OCI-LY3 (cell line): ENCODE measurements around the gene TPK1.

Experiments
- EZH2phosphoT487 ChIP-seq: fragments of 200-600 bp; shearing (Covaris generic); IDR thresholded peaks from 2 replicates; pipeline ENCODE4 v1.6.1; 2018; ENCODE audit warnings: antibody characterized with exemption, mixed run types, low read depth
- TF ChIP-seq, protein P1 (sequence below): fragments of 200-600, 300-600 bp; sonication (generic); IDR thresholded peaks from 2 replicates; pipeline ENCODE4 v1.5.1; 2014; ENCODE audit warnings: antibody characterized with exemption, low read length, low read depth

- TF ChIP-seq, protein P1, sequence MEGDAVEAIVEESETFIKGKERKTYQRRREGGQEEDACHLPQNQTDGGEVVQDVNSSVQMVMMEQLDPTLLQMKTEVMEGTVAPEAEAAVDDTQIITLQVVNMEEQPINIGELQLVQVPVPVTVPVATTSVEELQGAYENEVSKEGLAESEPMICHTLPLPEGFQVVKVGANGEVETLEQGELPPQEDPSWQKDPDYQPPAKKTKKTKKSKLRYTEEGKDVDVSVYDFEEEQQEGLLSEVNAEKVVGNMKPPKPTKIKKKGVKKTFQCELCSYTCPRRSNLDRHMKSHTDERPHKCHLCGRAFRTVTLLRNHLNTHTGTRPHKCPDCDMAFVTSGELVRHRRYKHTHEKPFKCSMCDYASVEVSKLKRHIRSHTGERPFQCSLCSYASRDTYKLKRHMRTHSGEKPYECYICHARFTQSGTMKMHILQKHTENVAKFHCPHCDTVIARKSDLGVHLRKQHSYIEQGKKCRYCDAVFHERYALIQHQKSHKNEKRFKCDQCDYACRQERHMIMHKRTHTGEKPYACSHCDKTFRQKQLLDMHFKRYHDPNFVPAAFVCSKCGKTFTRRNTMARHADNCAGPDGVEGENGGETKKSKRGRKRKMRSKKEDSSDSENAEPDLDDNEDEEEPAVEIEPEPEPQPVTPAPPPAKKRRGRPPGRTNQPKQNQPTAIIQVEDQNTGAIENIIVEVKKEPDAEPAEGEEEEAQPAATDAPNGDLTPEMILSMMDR, result no peak
- TF ChIP-seq EZH2phosphoT487, result no peak
Measured at GRCh38 chr7:144415858-144416257, 420.0 kb downstream of the TPK1 start.
